GM23338 (cell line): ENCODE measurements around the gene LPCAT3. TPM values are rescaled to one million over a fixed set of nuclear protein-coding genes. Genes with fewer than 3 reads are reported as not detected.

Experiments used
- ATAC-seq: fragments of 200-7000 bp; cut with Tn5 transposase; 3 replicates; pipeline ENCODE4 v1.9.1; 2020
- DNase-seq: peaks from one replicate; pipeline ENCODE4 v3.0.0-alpha.2; 2015; ENCODE audit warnings: low spot score
- H2AFZ ChIP-seq: fragments of 200-600 bp; sonication (generic); 2 replicates; pipeline ENCODE4 v1.8.0; 2016; ENCODE audit warnings: antibody characterized with exemption, mild to moderate bottlenecking, moderate library complexity
- H3F3A ChIP-seq: fragments of 200-600 bp; sonication (generic); replicated peaks from 2 replicates; pipeline ENCODE4 v1.8.0; 2017; ENCODE audit warnings: antibody characterized with exemption, mixed run types, low read depth
- H3K27ac ChIP-seq: fragments of 200-600 bp; sonication (generic); 2 replicates; pipeline ENCODE4 v1.6.1; 2016; ENCODE audit warnings: low read depth
- H3K27me3 ChIP-seq: fragments of 200-600 bp; sonication (generic); 2 replicates; pipeline ENCODE4 v1.8.0; 2016; ENCODE audit warnings: mild to moderate bottlenecking, mixed run types, moderate library complexity; ENCODE audit not compliant: insufficient read depth
- H3K36me3 ChIP-seq: fragments of 200-600 bp; sonication (generic); 2 replicates; pipeline ENCODE4 v1.8.0; 2016; ENCODE audit warnings: mild to moderate bottlenecking; ENCODE audit not compliant: insufficient read depth
- H3K4me1 ChIP-seq: fragments of 200-600 bp; sonication (generic); 2 replicates; pipeline ENCODE4 v1.8.0; 2016; ENCODE audit warnings: mild to moderate bottlenecking, moderate library complexity; ENCODE audit not compliant: insufficient read depth
- H3K4me2 ChIP-seq: fragments of 200-600 bp; sonication (generic); 2 replicates; pipeline ENCODE4 v1.7.1; 2017; ENCODE audit warnings: mixed run types
- H3K4me3 ChIP-seq: fragments of 200-600 bp; sonication (generic); 2 replicates; pipeline ENCODE4 v1.6.1; 2016; ENCODE audit warnings: mixed run types
- H3K79me2 ChIP-seq: fragments of 200-600 bp; sonication (generic); replicated peaks from 2 replicates; pipeline ENCODE4 v1.8.0; 2017; ENCODE audit warnings: mild to moderate bottlenecking; ENCODE audit not compliant: insufficient read depth
- H3K9me2 ChIP-seq: fragments of 200-600 bp; sonication (generic); 2 replicates; pipeline ENCODE4 v1.8.0; 2017; ENCODE audit not compliant: insufficient read depth
- H4K20me1 ChIP-seq: fragments of 200-600 bp; sonication (generic); replicated peaks from 2 replicates; pipeline ENCODE4 v1.8.0; 2017; ENCODE audit warnings: mild to moderate bottlenecking; ENCODE audit not compliant: insufficient read depth
- H3K27ac Mint-ChIP-seq: 2 replicates; pipeline ENCODE4 v1.8.0; 2020; ENCODE audit warnings: inconsistent platforms, mild to moderate bottlenecking, moderate library complexity, mixed read lengths
- H3K27me3 Mint-ChIP-seq: 3 replicates; pipeline ENCODE4 v1.8.0; 2022; ENCODE audit warnings: low read depth, mild to moderate bottlenecking, moderate library complexity, mixed read lengths, inconsistent platforms; ENCODE audit not compliant: insufficient read depth, poor library complexity
- H3K36me3 Mint-ChIP-seq: 3 replicates; pipeline ENCODE4 v1.8.0; 2021; ENCODE audit warnings: low read depth, mild to moderate bottlenecking, inconsistent platforms, moderate library complexity, mixed read lengths
- H3K4me1 Mint-ChIP-seq: 3 replicates; pipeline ENCODE4 v1.8.0; 2020; ENCODE audit warnings: mild to moderate bottlenecking, inconsistent platforms, mixed read lengths
- H3K4me3 Mint-ChIP-seq: 3 replicates; pipeline ENCODE4 v1.8.0; 2021; ENCODE audit warnings: moderate library complexity, mild to moderate bottlenecking, inconsistent platforms, mixed read lengths
- H3K9me3 Mint-ChIP-seq: 3 replicates; pipeline ENCODE4 v1.8.0; 2020; ENCODE audit warnings: moderate library complexity, mild to moderate bottlenecking, inconsistent platforms, mixed read lengths
- CREB1 ChIP-seq: fragments of 250-450 bp; sonication (Bioruptor Pico); IDR thresholded peaks from 2 replicates; pipeline ENCODE4 v1.5.0; 2020; ENCODE audit warnings: low read depth, mild to moderate bottlenecking, moderate library complexity
- CTCF ChIP-seq, 2 experiments: fragments of 200-600 bp in 1 of 2; sonication (generic) in 1 of 2; conservative IDR thresholded peaks; 2 replicates each; pipeline versions ENCODE4 v1.5.1 to v1.6.1; 2016 to 2017; ENCODE audit warnings: antibody characterized with exemption in 2 of 2, low read depth in 2 of 2, mild to moderate bottlenecking in 2 of 2, moderate library complexity in 1 of 2
- ETS1 ChIP-seq: IDR thresholded peaks from 2 replicates; pipeline ENCODE4 v1.6.1; 2016; ENCODE audit warnings: antibody characterized with exemption
- EZH2 ChIP-seq: fragments of 200-600 bp; sonication (generic); IDR thresholded peaks from one replicate; pipeline ENCODE4 v1.8.0; 2017; ENCODE audit warnings: antibody characterized with exemption, mild to moderate bottlenecking, low read depth; ENCODE audit not compliant: unreplicated experiment
- EZH2phosphoT487 ChIP-seq: fragments of 200-600 bp; sonication (generic); IDR thresholded peaks from one replicate; pipeline ENCODE4 v1.8.1; 2018; ENCODE audit warnings: antibody characterized with exemption; ENCODE audit not compliant: unreplicated experiment
- JUNB ChIP-seq: IDR thresholded peaks from one replicate; pipeline ENCODE4 v1.6.1; 2016; ENCODE audit warnings: antibody characterized with exemption; ENCODE audit not compliant: unreplicated experiment
- POLR2AphosphoS5 ChIP-seq: IDR thresholded peaks from 2 replicates; pipeline ENCODE4 v1.6.1; 2016; ENCODE audit warnings: antibody characterized with exemption, low read depth
- REST ChIP-seq: IDR thresholded peaks from one replicate; pipeline ENCODE4 v1.6.1; 2018; ENCODE audit warnings: antibody characterized with exemption; ENCODE audit not compliant: unreplicated experiment
- ZNF114 ChIP-seq: fragments of 250-450 bp; sonication (Bioruptor Pico); IDR thresholded peaks from 2 replicates; pipeline ENCODE4 v1.5.0; 2020; ENCODE audit warnings: mild to moderate bottlenecking, moderate library complexity
- ZNF331 ChIP-seq: fragments of 250-450 bp; sonication (Bioruptor Pico); IDR thresholded peaks from 2 replicates; pipeline ENCODE4 v1.5.0; 2020; ENCODE audit warnings: low read depth, mild to moderate bottlenecking, moderate library complexity
- polyA plus RNA-seq: library from polyadenylated mRNA; unstranded; fragments of >200 nt; fragmentation: Nextera tagmentation; extraction: Ambion mirVana; gene quantifications from 2 replicates; pipeline ENCODE4 v1.2.1, GENCODE V29; 2016
- total RNA-seq: library from RNA; depleted of rRNA; stranded (reverse); fragments of >200 nt; shearing (Covaris generic); gene quantifications from 2 replicates; pipeline ENCODE4 v1.2.3, GENCODE V29; 2014

The LPCAT3 gene
- total and polyA plus RNA-seq, 2 experiments from 2014 or later: 21.4 to 51.5 TPM

- TF ChIP-seq REST (no peak), ZNF331 (CRISPR knock-in tag) (no peak), ZNF114 (no peak), ETS1 (no peak), JUNB (no peak), EZH2 (no peak), EZH2phosphoT487 (no peak), CREB1 (CRISPR knock-in tag) (no peak)
Observed at GRCh38 chr12:6946920-6947374, 71.3 kb downstream of the LPCAT3 start (continued).

- Histone ChIP-seq H3K36me3 (no peaks in the 10 kb centered on the region), H3K4me1 (peaks cover 20% of the 10 kb centered on the region), H4K20me1 (no peaks in the 10 kb centered on the region), H3K4me2 (peak overlapping the region; percentile 79), H3F3A (peaks cover 27% of the 10 kb centered on the region), H3K4me3 (peak overlapping the region; percentile 70), H2AFZ (peak overlapping the region; percentile 72), H3K79me2 (0 out of 2 replicates have a peak, but pooled peaks cover 5% of the 10 kb centered on the region), H3K9me2 (no peaks in the 10 kb centered on the region), H3K27ac (peak overlapping the region; percentile 85), H3K27me3 (no peaks in the 10 kb centered on the region)
- H3K36me3 Mint-ChIP-seq: peaks cover 6% of the 10 kb centered on the region
- TF ChIP-seq JUNB: no peak
- TF ChIP-seq CREB1 (CRISPR knock-in tag): no peak; the same call in 1 of the 2 replicates
- TF ChIP-seq CTCF (conservative IDR thresholded peaks at IDR 0.05; ENCODE audit: low read depth in 2 of 2): peak in 1 of 2 experiments; percentile 7; a peak in 1 of 4 replicates
- TF ChIP-seq EZH2phosphoT487: no peak
- TF ChIP-seq POLR2AphosphoS5: peak; percentile 97
- peak; percentile 7; the same call in 1 of the 2 replicates for TF ChIP-seq ETS1
- peaks cover 44% of the 10 kb centered on the region for H3K4me1 Mint-ChIP-seq
- peak; percentile 95 for DNase-seq
- peaks cover 47% of the 10 kb centered on the region for H3K27me3 Mint-ChIP-seq
- peak overlapping the region; percentile 96 for H3K4me3 Mint-ChIP-seq
- H3K9me3 Mint-ChIP-seq: peaks cover 2% of the 10 kb centered on the region; the same call in 2 of the 3 replicates
- ATAC-seq: peak; percentile 61
- H3K27ac Mint-ChIP-seq: peak overlapping the region; percentile 76
Observed at GRCh38 chr12:6946033-6946919, 72.0 kb downstream of the LPCAT3 start.
